HG02938 (cell line): ENCODE measurements around the gene NUTM2B.
"Not testable (repeated sequence)": the region's sequence is repeated elsewhere in the genome, so short reads cannot be mapped to it uniquely, and the experiment has no call there.

ENCODE experiments used
- ATAC-seq: cut with Tn5 transposase; IDR thresholded peaks from one replicate; pipeline ENCODE4 v1.9.1; 2021; ENCODE audit warnings: mild to moderate bottlenecking, moderate library complexity; ENCODE audit not compliant: unreplicated experiment

Gene NUTM2B

DNA sequence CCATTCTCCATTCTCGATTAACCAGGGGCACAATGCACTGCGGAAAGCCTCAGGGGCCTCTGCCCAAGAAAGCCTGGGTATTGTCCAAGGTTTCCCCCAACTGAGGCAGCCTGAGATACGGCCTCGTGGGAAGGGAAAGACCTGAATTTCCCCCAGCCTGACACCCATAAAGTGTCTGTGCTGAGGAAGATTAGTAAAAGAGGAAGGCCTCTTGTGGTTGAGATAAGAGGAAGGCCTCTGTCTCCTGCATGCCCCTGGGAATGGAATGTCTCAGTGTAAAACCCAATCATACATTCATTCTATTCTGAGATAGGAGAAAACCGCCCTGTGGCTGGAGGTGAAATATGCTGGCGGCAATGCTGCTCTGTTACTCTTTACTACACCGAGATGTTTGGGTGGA, 41.8 kb downstream of the NUTM2B start:
- ATAC-seq = not testable (repeated sequence)

DNA sequence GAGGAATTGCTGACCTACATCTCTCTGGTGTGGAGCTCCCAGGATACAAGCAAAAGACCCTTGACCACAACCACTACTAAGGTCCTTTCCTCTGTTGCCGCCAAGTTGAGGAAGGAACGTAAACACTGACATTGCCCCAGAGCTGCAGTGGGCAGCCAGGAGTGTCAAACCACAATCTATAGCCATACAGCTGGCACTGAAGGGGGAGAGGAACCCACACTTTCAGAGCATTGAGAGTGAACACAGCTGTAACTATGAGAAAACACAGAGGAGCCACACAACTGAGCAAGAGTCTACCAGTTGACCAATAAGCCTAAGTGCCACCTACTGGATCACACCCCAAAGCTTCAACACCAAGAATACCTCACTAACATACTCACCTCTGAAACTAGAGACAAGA, 45.5 kb downstream of the NUTM2B start:
- ATAC-seq = not testable (repeated sequence)

GRCh38 chr10:79753601-79754000, 50.6 kb downstream of the NUTM2B start:
- ATAC-seq = not testable (repeated sequence)

DNA sequence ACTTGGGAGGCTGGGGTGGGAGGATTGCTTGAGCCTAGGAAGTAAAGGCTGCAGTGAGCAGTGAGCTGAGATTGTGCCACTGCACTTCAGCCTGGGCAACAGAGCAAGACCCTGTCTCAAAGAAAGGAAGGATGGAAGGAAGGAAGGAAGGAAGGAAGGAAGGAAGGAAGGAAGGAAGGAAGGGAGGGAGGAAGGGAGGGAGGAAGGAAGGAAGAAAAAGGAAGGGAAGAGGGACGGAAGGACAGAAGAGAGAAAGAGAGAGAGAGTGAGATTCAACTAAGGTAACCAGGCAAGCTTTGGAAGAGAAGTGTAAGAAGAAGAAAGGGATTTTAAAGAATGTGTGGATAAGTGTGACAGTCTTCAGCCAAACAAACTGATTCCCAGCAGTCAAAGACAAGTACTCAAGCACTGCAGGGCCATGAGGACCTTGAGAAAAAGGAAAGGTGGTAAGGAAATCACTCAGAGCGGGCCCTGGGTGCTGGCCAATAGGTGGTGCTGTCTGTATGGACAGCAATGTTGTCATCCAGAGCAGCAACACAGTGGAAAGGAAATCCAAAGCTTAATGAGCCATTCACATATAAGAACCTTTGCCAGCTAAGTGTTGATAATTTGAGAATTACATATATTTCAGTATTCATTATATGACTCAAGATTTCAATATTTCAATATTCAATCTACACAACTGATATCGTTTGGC, 55.4 kb downstream of the NUTM2B start:
- not testable (repeated sequence) for ATAC-seq
